ENCODE results near the gene TTC21B.
"Not testable (repeated sequence)": the region's sequence is repeated elsewhere in the genome, so short reads cannot be mapped to it uniquely, and the experiment has no call there.

Gene TTC21B

DNA sequence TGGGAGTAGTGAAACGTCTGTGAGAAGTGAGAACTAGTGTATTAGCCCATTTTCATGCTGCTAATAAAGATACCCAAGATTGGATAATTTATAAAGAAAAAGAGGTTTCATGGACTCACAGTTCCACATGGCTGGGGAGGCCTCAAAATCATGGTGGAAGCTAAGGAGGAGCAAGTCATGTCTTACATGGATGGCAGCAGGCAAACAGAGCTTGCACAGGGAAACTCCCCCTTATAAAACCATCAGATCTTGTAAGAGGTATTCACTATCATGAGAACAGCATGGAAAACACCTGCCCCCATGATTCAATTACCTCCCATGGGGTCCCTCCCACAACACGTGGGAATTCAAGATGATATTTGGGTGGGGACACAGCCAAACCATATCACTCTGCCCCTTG lies 93.9 kb downstream of the TTC21B start:
- not testable (repeated sequence) for H3K9ac ChIP-seq (ENCODE audit: low read length); H2BK15ac ChIP-seq (replicated peaks; ENCODE audit: low read depth); H4K5ac ChIP-seq (ENCODE audit: low read length); H3K36me3 ChIP-seq (ENCODE audit: control insufficient read depth, insufficient read depth, low read length); H3K23ac ChIP-seq (ENCODE audit: low read length); H2BK120ac ChIP-seq (ENCODE audit: low read depth, low read length); H3K18ac ChIP-seq (ENCODE audit: low read length); H3K27ac ChIP-seq (ENCODE audit: low read depth, low read length); H3K4me3 ChIP-seq (ENCODE audit: low read length); H3K56ac ChIP-seq (ENCODE audit: low read length); H3K79me1 ChIP-seq (ENCODE audit: low read length); H3K4me2 ChIP-seq (ENCODE audit: low read length); H4K8ac ChIP-seq (ENCODE audit: low read depth, low read length); H3K27me3 ChIP-seq (ENCODE audit: insufficient read depth, low read length, poor library complexity); H2BK5ac ChIP-seq (ENCODE audit: low read length); H3K4me1 ChIP-seq (ENCODE audit: control insufficient read depth, low read depth, low read length); H3K4ac ChIP-seq (ENCODE audit: low read depth, low read length); H2AK5ac ChIP-seq (ENCODE audit: low read length); H3K79me2 ChIP-seq (ENCODE audit: control insufficient read depth, insufficient read depth, low read length); DNase-seq
- WGBS (ENCODE audit: extremely low coverage, insufficient coverage, low lambda C conversion rate) = no CpG with 5 or more reads among the region's 2 CpGs

GRCh38 chr2:165857876-165858275 lies 95.7 kb downstream of the TTC21B start:
- H2BK120ac ChIP-seq (ENCODE audit: low read depth, low read length) = no peak overlapping the region
- H3K23ac ChIP-seq (ENCODE audit: low read length) = no peak overlapping the region
- no CpG with 5 or more reads among the region's 1 CpG for WGBS (ENCODE audit: extremely low coverage, insufficient coverage, low lambda C conversion rate)
- no peak for DNase-seq
- H3K36me3 ChIP-seq (ENCODE audit: control insufficient read depth, insufficient read depth, low read length) = no peaks in the 10 kb centered on the region
- no peak overlapping the region for H3K4ac ChIP-seq (ENCODE audit: low read depth, low read length)
- no peak overlapping the region for H3K4me3 ChIP-seq (ENCODE audit: low read length)
- H3K18ac ChIP-seq (ENCODE audit: low read length) = no peak overlapping the region
- no peak overlapping the region for H2AK5ac ChIP-seq (ENCODE audit: low read length)
- H2BK5ac ChIP-seq (ENCODE audit: low read length) = no peak overlapping the region
- no peak overlapping the region for H3K9ac ChIP-seq (ENCODE audit: low read length)
- H3K4me1 ChIP-seq (ENCODE audit: control insufficient read depth, low read depth, low read length) = no peaks in the 10 kb centered on the region
- no peaks in the 10 kb centered on the region for H3K79me2 ChIP-seq (ENCODE audit: control insufficient read depth, insufficient read depth, low read length)
- H4K5ac ChIP-seq (ENCODE audit: low read length) = no peak overlapping the region
- H3K4me2 ChIP-seq (ENCODE audit: low read length) = no peak overlapping the region
- H2BK15ac ChIP-seq (replicated peaks; ENCODE audit: low read depth) = no peak overlapping the region
- no peaks in the 10 kb centered on the region for H3K79me1 ChIP-seq (ENCODE audit: low read length)
- H3K56ac ChIP-seq (ENCODE audit: low read length) = no peak overlapping the region
- no peak overlapping the region for H4K8ac ChIP-seq (ENCODE audit: low read depth, low read length)
- H3K27ac ChIP-seq (ENCODE audit: low read depth, low read length) = no peak overlapping the region
- no peaks in the 10 kb centered on the region for H3K27me3 ChIP-seq (ENCODE audit: insufficient read depth, low read length, poor library complexity)

- Histone ChIP-seq H2AK5ac (ENCODE audit: low read length) (no peak overlapping the region), H3K23ac (ENCODE audit: low read length) (no peak overlapping the region), H2BK15ac (replicated peaks; ENCODE audit: low read depth) (no peak overlapping the region), H3K4me2 (ENCODE audit: low read length) (no peak overlapping the region), H4K5ac (ENCODE audit: low read length) (no peak overlapping the region), H3K27ac (ENCODE audit: low read depth, low read length) (no peak overlapping the region), H3K56ac (ENCODE audit: low read length) (no peak overlapping the region), H3K79me1 (ENCODE audit: low read length) (no peaks in the 10 kb centered on the region), H3K4me3 (ENCODE audit: low read length) (no peak overlapping the region), H3K4me1 (ENCODE audit: control insufficient read depth, low read depth, low read length) (no peaks in the 10 kb centered on the region), H3K9ac (ENCODE audit: low read length) (no peak overlapping the region), H3K27me3 (ENCODE audit: insufficient read depth, low read length, poor library complexity) (no peaks in the 10 kb centered on the region), H3K18ac (ENCODE audit: low read length) (no peak overlapping the region), H2BK5ac (ENCODE audit: low read length) (no peak overlapping the region), H3K4ac (ENCODE audit: low read depth, low read length) (no peak overlapping the region), H4K8ac (ENCODE audit: low read depth, low read length) (no peak overlapping the region), H2BK120ac (ENCODE audit: low read depth, low read length) (no peak overlapping the region), H3K79me2 (ENCODE audit: control insufficient read depth, insufficient read depth, low read length) (no peaks in the 10 kb centered on the region), H3K36me3 (ENCODE audit: control insufficient read depth, insufficient read depth, low read length) (no peaks in the 10 kb centered on the region)
- DNase-seq = no peak
These were observed 101.2 kb downstream of the TTC21B start for GRCh38 chr2:165852394-165852793.

DNA sequence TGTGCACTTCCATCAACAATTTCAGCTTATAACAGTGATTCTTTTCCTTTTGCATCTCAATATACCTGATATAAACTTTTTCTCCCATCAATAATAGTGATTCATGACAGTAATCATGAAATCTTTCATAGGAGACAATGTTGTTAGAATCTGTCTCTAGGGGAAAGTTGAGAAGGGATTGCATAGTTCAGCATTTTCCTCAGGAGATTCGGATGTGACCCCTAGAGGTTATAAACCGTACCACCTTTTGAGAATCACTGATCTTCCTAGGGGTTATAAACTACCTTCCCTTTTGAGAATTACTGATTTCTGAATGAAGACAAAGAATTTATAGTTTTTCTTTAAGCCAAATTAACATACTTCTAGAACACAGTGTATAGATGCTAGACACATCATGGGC lies 106.6 kb downstream of the TTC21B start:
- Histone ChIP-seq H4K5ac (ENCODE audit: low read length) (no peak overlapping the region), H3K9ac (ENCODE audit: low read length) (no peak overlapping the region)

DNA sequence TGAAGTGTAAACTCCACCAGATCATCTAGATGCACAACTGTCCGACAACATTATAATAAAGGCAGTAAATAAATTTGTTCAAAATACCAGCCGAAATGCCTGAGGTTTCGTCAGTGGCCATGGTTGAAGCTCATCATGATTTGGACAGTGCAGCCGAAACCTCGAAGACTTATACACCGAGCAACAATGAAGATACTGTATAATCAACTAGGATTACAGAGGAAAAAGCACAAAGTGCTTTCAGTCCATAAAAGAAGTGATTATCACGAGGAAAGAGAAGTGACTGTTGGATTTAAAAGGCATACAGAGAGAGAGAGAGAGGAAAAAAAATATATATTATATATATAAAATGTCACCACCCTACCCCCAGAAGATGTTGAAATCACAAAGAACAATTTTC lies 107.5 kb downstream of the TTC21B start:
- Histone ChIP-seq H4K8ac (ENCODE audit: low read depth, low read length) (no peak overlapping the region), H3K27me3 (ENCODE audit: insufficient read depth, low read length, poor library complexity) (no peaks in the 10 kb centered on the region)

More for the DNA sequence above, 106.6 kb downstream of the TTC21B start:
- H2AK5ac ChIP-seq (ENCODE audit: low read length) = no peak overlapping the region
- H3K56ac ChIP-seq (ENCODE audit: low read length) = no peak overlapping the region
- no peak overlapping the region for H3K27ac ChIP-seq (ENCODE audit: low read depth, low read length)
- H3K36me3 ChIP-seq (ENCODE audit: control insufficient read depth, insufficient read depth, low read length) = no peaks in the 10 kb centered on the region
- WGBS (ENCODE audit: extremely low coverage, insufficient coverage, low lambda C conversion rate) = no CpG with 5 or more reads among the region's 2 CpGs
- no peaks in the 10 kb centered on the region for H3K4me1 ChIP-seq (ENCODE audit: control insufficient read depth, low read depth, low read length)
- no peak overlapping the region for H3K4ac ChIP-seq (ENCODE audit: low read depth, low read length)
- no peak overlapping the region for H3K4me2 ChIP-seq (ENCODE audit: low read length)
- no peaks in the 10 kb centered on the region for H3K79me2 ChIP-seq (ENCODE audit: control insufficient read depth, insufficient read depth, low read length)
- H2BK15ac ChIP-seq (replicated peaks; ENCODE audit: low read depth) = no peak overlapping the region
- no peak overlapping the region for H4K8ac ChIP-seq (ENCODE audit: low read depth, low read length)
- no peak overlapping the region for H2BK5ac ChIP-seq (ENCODE audit: low read length)
- no peak overlapping the region for H3K4me3 ChIP-seq (ENCODE audit: low read length)
- no peaks in the 10 kb centered on the region for H3K79me1 ChIP-seq (ENCODE audit: low read length)
- DNase-seq = peak; percentile 60
- no peak overlapping the region for H2BK120ac ChIP-seq (ENCODE audit: low read depth, low read length)
- H3K27me3 ChIP-seq (ENCODE audit: insufficient read depth, low read length, poor library complexity) = no peaks in the 10 kb centered on the region
- no peak overlapping the region for H3K23ac ChIP-seq (ENCODE audit: low read length)
- H3K18ac ChIP-seq (ENCODE audit: low read length) = no peak overlapping the region

GRCh38 chr2:165844216-165844615 lies 109.4 kb downstream of the TTC21B start:
- Histone ChIP-seq H3K36me3 (ENCODE audit: control insufficient read depth, insufficient read depth, low read length) (no peaks in the 10 kb centered on the region), H2BK5ac (ENCODE audit: low read length) (no peak overlapping the region), H3K4ac (ENCODE audit: low read depth, low read length) (no peak overlapping the region), H3K79me2 (ENCODE audit: control insufficient read depth, insufficient read depth, low read length) (no peaks in the 10 kb centered on the region), H2AK5ac (ENCODE audit: low read length) (no peak overlapping the region), H3K9ac (ENCODE audit: low read length) (no peak overlapping the region), H3K4me1 (ENCODE audit: control insufficient read depth, low read depth, low read length) (no peaks in the 10 kb centered on the region), H3K18ac (ENCODE audit: low read length) (no peak overlapping the region), H3K27ac (ENCODE audit: low read depth, low read length) (no peak overlapping the region), H3K79me1 (ENCODE audit: low read length) (no peaks in the 10 kb centered on the region), H3K4me3 (ENCODE audit: low read length) (no peak overlapping the region), H3K56ac (ENCODE audit: low read length) (no peak overlapping the region), H3K27me3 (ENCODE audit: insufficient read depth, low read length, poor library complexity) (no peaks in the 10 kb centered on the region), H3K23ac (ENCODE audit: low read length) (no peak overlapping the region), H3K4me2 (ENCODE audit: low read length) (no peak overlapping the region), H4K5ac (ENCODE audit: low read length) (no peak overlapping the region), H2BK15ac (replicated peaks; ENCODE audit: low read depth) (no peak overlapping the region), H4K8ac (ENCODE audit: low read depth, low read length) (no peak overlapping the region), H2BK120ac (ENCODE audit: low read depth, low read length) (no peak overlapping the region)
- peak; percentile 5 for DNase-seq
- no CpG with 5 or more reads among the region's 2 CpGs for WGBS (ENCODE audit: extremely low coverage, insufficient coverage, low lambda C conversion rate)

More for the DNA sequence above, 107.5 kb downstream of the TTC21B start:
- Histone ChIP-seq H3K9ac (ENCODE audit: low read length) (no peak overlapping the region), H3K4me2 (ENCODE audit: low read length) (no peak overlapping the region), H3K56ac (ENCODE audit: low read length) (no peak overlapping the region), H3K23ac (ENCODE audit: low read length) (no peak overlapping the region), H2BK120ac (ENCODE audit: low read depth, low read length) (no peak overlapping the region), H3K79me1 (ENCODE audit: low read length) (no peaks in the 10 kb centered on the region), H3K4me1 (ENCODE audit: control insufficient read depth, low read depth, low read length) (no peaks in the 10 kb centered on the region), H2BK15ac (replicated peaks; ENCODE audit: low read depth) (no peak overlapping the region), H3K27ac (ENCODE audit: low read depth, low read length) (no peak overlapping the region), H3K4me3 (ENCODE audit: low read length) (no peak overlapping the region), H4K5ac (ENCODE audit: low read length) (no peak overlapping the region), H2AK5ac (ENCODE audit: low read length) (no peak overlapping the region), H3K36me3 (ENCODE audit: control insufficient read depth, insufficient read depth, low read length) (no peaks in the 10 kb centered on the region), H3K79me2 (ENCODE audit: control insufficient read depth, insufficient read depth, low read length) (no peaks in the 10 kb centered on the region), H3K4ac (ENCODE audit: low read depth, low read length) (no peak overlapping the region), H3K18ac (ENCODE audit: low read length) (no peak overlapping the region), H2BK5ac (ENCODE audit: low read length) (no peak overlapping the region)
- no peak for DNase-seq
- WGBS (ENCODE audit: extremely low coverage, insufficient coverage, low lambda C conversion rate) = no CpG with 5 or more reads among the region's 7 CpGs

All from mesendoderm (in vitro differentiated cells).